SK-N-SH treated with all-trans-retinoic acid at 6 μM for 48 hours (cell line): Measurements from ENCODE around the gene PSAT1.

Source experiments
- CREB5 ChIP-seq: fragments of 250-450 bp; sonication (Bioruptor Pico); IDR thresholded peaks from 2 replicates; pipeline ENCODE4 v1.5.1; 2020; ENCODE audit warnings: low read depth, mild to moderate bottlenecking, moderate library complexity
- PATZ1 ChIP-seq: fragments of 250-450 bp; sonication (Bioruptor Pico); IDR thresholded peaks from 2 replicates; pipeline ENCODE4 v1.8.0; 2020; ENCODE audit warnings: mild to moderate bottlenecking, moderate library complexity, borderline replicate concordance
- RARB ChIP-seq: fragments of 250-450 bp; sonication (Bioruptor Pico); IDR thresholded peaks from 2 replicates; pipeline ENCODE4 v1.8.0; 2021; ENCODE audit warnings: mild to moderate bottlenecking, moderate library complexity
- ZFP3 ChIP-seq: fragments of 250-450 bp; sonication (Bioruptor Pico); IDR thresholded peaks from 2 replicates; pipeline ENCODE4 v1.5.0; 2020; ENCODE audit warnings: mild to moderate bottlenecking, moderate library complexity
- ZFP30 ChIP-seq: fragments of 450-650 bp; formaldehyde crosslinking; IDR thresholded peaks from 2 replicates; pipeline ENCODE4 v1.5.0; 2022; ENCODE audit warnings: mild to moderate bottlenecking, moderate library complexity

GRCh38 chr9:78252616-78253015 is 44.3 kb upstream of the PSAT1 start:
- TF ChIP-seq PATZ1 (CRISPR knock-in tag) (no peak), ZFP3 (CRISPR knock-in tag) (no peak), CREB5 (CRISPR knock-in tag) (no peak), ZFP30 (CRISPR knock-in tag) (no peak), RARB (CRISPR knock-in tag) (no peak)
